Neural progenitor cell (in vitro differentiated cells): ENCODE results near the gene NUDT8. TPM values are rescaled to one million over a fixed set of nuclear protein-coding genes. Genes with fewer than 3 reads are reported as not detected.

Source experiments
- DNase-seq: peaks from one replicate; pipeline ENCODE4 v3.0.0-alpha.2; 2016; ENCODE audit warnings: low spot score
- H2AFZ ChIP-seq: fragments of 200-600 bp; sonication (generic); replicated peaks from 2 replicates; pipeline ENCODE4 v1.6.1; 2016; ENCODE audit warnings: antibody characterized with exemption
- H3F3A ChIP-seq: fragments of 200-600 bp; sonication (generic); 2 replicates; pipeline ENCODE4 v1.6.1; 2016; ENCODE audit warnings: antibody characterized with exemption, low read depth
- H3K27ac ChIP-seq: fragments of 200-600 bp; sonication (generic); 2 replicates; pipeline ENCODE4 v1.5.1; 2016; ENCODE audit warnings: mild to moderate bottlenecking
- H3K27me3 ChIP-seq: fragments of 200-600 bp; sonication (generic); 2 replicates; pipeline ENCODE4 v1.6.1; 2016; ENCODE audit warnings: mild to moderate bottlenecking, moderate library complexity
- H3K36me3 ChIP-seq: fragments of 200-600 bp; sonication (generic); 2 replicates; pipeline ENCODE4 v1.5.1; 2016
- H3K4me1 ChIP-seq: fragments of 200-600 bp; sonication (generic); 2 replicates; pipeline ENCODE4 v1.6.1; 2016; ENCODE audit warnings: mixed run types
- H3K4me2 ChIP-seq: fragments of 200-600 bp; sonication (generic); 2 replicates; pipeline ENCODE4 v1.6.1; 2016
- H3K4me3 ChIP-seq: fragments of 200-600 bp; sonication (generic); 2 replicates; pipeline ENCODE4 v1.5.1; 2016
- H3K79me2 ChIP-seq: fragments of 200-600 bp; sonication (generic); 2 replicates; pipeline ENCODE4 v1.6.1; 2016; ENCODE audit warnings: low read depth
- H3K9ac ChIP-seq: fragments of 200-600 bp; sonication (generic); 2 replicates; pipeline ENCODE4 v1.6.1; 2016
- H3K9me3 ChIP-seq: fragments of 200-600 bp; sonication (generic); 2 replicates; pipeline ENCODE4 v1.5.1; 2016; ENCODE audit warnings: low read depth
- H4K20me1 ChIP-seq: fragments of 200-600 bp; sonication (generic); 2 replicates; pipeline ENCODE4 v1.6.1; 2016; ENCODE audit warnings: low read depth
- H3K27ac Mint-ChIP-seq: 3 replicates; pipeline ENCODE4 v1.8.0; 2021; ENCODE audit warnings: mixed read lengths
- H3K27me3 Mint-ChIP-seq: 2 replicates; pipeline ENCODE4 v1.8.0; 2022; ENCODE audit warnings: low read depth, mild to moderate bottlenecking, inconsistent platforms, moderate library complexity, mixed read lengths; ENCODE audit not compliant: insufficient read depth
- H3K36me3 Mint-ChIP-seq: 3 replicates; pipeline ENCODE4 v1.8.0; 2021; ENCODE audit warnings: mixed read lengths
- H3K4me1 Mint-ChIP-seq: 3 replicates; pipeline ENCODE4 v1.8.0; 2021; ENCODE audit warnings: mixed read lengths
- H3K4me3 Mint-ChIP-seq: 3 replicates; pipeline ENCODE4 v1.8.0; 2021; ENCODE audit warnings: mild to moderate bottlenecking, moderate library complexity, mixed read lengths
- H3K9me3 Mint-ChIP-seq: 3 replicates; pipeline ENCODE4 v1.8.0; 2020; ENCODE audit warnings: mixed read lengths
- CTCF ChIP-seq: fragments of 200-600 bp; sonication (generic); IDR thresholded peaks from 2 replicates; pipeline ENCODE4 v1.5.1; 2017; ENCODE audit warnings: antibody characterized with exemption, mild to moderate bottlenecking
- EZH2 ChIP-seq: fragments of 200-600 bp; sonication (generic); IDR thresholded peaks from 2 replicates; pipeline ENCODE4 v1.6.1; 2017; ENCODE audit warnings: antibody characterized with exemption, mild to moderate bottlenecking, moderate library complexity
- EZH2phosphoT487 ChIP-seq: fragments of 200-600 bp; sonication (generic); IDR thresholded peaks from 2 replicates; pipeline ENCODE4 v1.6.1; 2017; ENCODE audit warnings: antibody characterized with exemption
- total RNA-seq: library from RNA; depleted of rRNA; stranded (reverse); fragments of >200 nt; gene quantifications from 2 replicates; pipeline ENCODE4 v1.2.3, GENCODE V29; 2015; ENCODE audit warnings: low replicate concordance

The NUDT8 gene
- total RNA-seq, 1 donor from 2014 or later, result 1.6 TPM

GRCh38 chr11:67664696-67665540 lies 35.2 kb upstream of the NUDT8 start:
- no peaks in the 10 kb centered on the region for H3K36me3 Mint-ChIP-seq
- H2AFZ ChIP-seq, result no peak overlapping the region
- H3K36me3 ChIP-seq, result no peaks in the 10 kb centered on the region
- no peaks in the 10 kb centered on the region for H3K4me1 ChIP-seq
- DNase-seq, result no peak
- no peaks in the 10 kb centered on the region for H3K27me3 ChIP-seq
- no peak overlapping the region for H3K4me3 Mint-ChIP-seq
- H3K27me3 Mint-ChIP-seq, result no peaks in the 10 kb centered on the region
- H3K27ac Mint-ChIP-seq, result no peak overlapping the region
- no peak overlapping the region for H3K4me3 ChIP-seq
- no peaks in the 10 kb centered on the region for H3F3A ChIP-seq
- H3K4me2 ChIP-seq, result no peak overlapping the region
- H4K20me1 ChIP-seq, result no peaks in the 10 kb centered on the region
- H3K9ac ChIP-seq, result no peak overlapping the region
- TF ChIP-seq EZH2, result no peak
- TF ChIP-seq CTCF, result no peak
- TF ChIP-seq EZH2phosphoT487, result no peak
- H3K79me2 ChIP-seq, result no peaks in the 10 kb centered on the region
- no peak overlapping the region for H3K27ac ChIP-seq
- H3K4me1 Mint-ChIP-seq, result no peaks in the 10 kb centered on the region
- no peaks in the 10 kb centered on the region for H3K9me3 ChIP-seq
- H3K9me3 Mint-ChIP-seq, result no peaks in the 10 kb centered on the region

GRCh38 chr11:67664213-67664585 lies 34.5 kb upstream of the NUDT8 start:
- Histone ChIP-seq H3K4me3 (no peak overlapping the region), H3K9me3 (no peaks in the 10 kb centered on the region), H3K4me1 (no peaks in the 10 kb centered on the region), H2AFZ (no peak overlapping the region), H3K9ac (no peak overlapping the region), H3K4me2 (no peak overlapping the region), H3K27ac (no peak overlapping the region), H3K36me3 (no peaks in the 10 kb centered on the region), H3K27me3 (no peaks in the 10 kb centered on the region), H3F3A (no peaks in the 10 kb centered on the region), H3K79me2 (no peaks in the 10 kb centered on the region), H4K20me1 (no peaks in the 10 kb centered on the region)
- Mint-ChIP-seq H3K36me3 (no peaks in the 10 kb centered on the region), H3K4me3 (no peak overlapping the region), H3K9me3 (no peaks in the 10 kb centered on the region), H3K27me3 (no peaks in the 10 kb centered on the region), H3K4me1 (no peaks in the 10 kb centered on the region), H3K27ac (no peak overlapping the region)
- no peak for DNase-seq
- TF ChIP-seq EZH2phosphoT487 (no peak), EZH2 (no peak), CTCF (no peak)

GRCh38 chr11:67663532-67664212 lies 33.9 kb upstream of the NUDT8 start:
- H3K36me3 Mint-ChIP-seq, result no peaks in the 10 kb centered on the region
- no peaks in the 10 kb centered on the region for H3K9me3 Mint-ChIP-seq
- no peak overlapping the region for H2AFZ ChIP-seq
- H3K4me3 ChIP-seq, result no peak overlapping the region
- peaks cover 1% of the 10 kb centered on the region for H3K27me3 Mint-ChIP-seq
- H3K4me3 Mint-ChIP-seq, result no peak overlapping the region
- no peaks in the 10 kb centered on the region for H3F3A ChIP-seq
- H3K4me1 Mint-ChIP-seq, result no peaks in the 10 kb centered on the region
- H3K27me3 ChIP-seq, result no peaks in the 10 kb centered on the region
- H3K9me3 ChIP-seq, result no peaks in the 10 kb centered on the region
- no peak for DNase-seq
- no peak overlapping the region for H3K9ac ChIP-seq
- no peaks in the 10 kb centered on the region for H4K20me1 ChIP-seq
- H3K27ac Mint-ChIP-seq, result no peak overlapping the region
- no peaks in the 10 kb centered on the region for H3K79me2 ChIP-seq
- no peaks in the 10 kb centered on the region for H3K36me3 ChIP-seq
- no peak overlapping the region for H3K4me2 ChIP-seq
- no peaks in the 10 kb centered on the region for H3K4me1 ChIP-seq
- H3K27ac ChIP-seq, result no peak overlapping the region
- TF ChIP-seq CTCF (no peak), EZH2phosphoT487 (no peak), EZH2 (no peak)
